IPS DF 4.7 (cell line): ENCODE results near the gene PLXNA1.

ENCODE experiments used
- DNase-seq: peaks from one replicate; pipeline ENCODE4 v3.0.0-alpha.2; 2013; ENCODE audit warnings: low spot score; ENCODE audit errors: extremely low read depth

Gene PLXNA1

DNA sequence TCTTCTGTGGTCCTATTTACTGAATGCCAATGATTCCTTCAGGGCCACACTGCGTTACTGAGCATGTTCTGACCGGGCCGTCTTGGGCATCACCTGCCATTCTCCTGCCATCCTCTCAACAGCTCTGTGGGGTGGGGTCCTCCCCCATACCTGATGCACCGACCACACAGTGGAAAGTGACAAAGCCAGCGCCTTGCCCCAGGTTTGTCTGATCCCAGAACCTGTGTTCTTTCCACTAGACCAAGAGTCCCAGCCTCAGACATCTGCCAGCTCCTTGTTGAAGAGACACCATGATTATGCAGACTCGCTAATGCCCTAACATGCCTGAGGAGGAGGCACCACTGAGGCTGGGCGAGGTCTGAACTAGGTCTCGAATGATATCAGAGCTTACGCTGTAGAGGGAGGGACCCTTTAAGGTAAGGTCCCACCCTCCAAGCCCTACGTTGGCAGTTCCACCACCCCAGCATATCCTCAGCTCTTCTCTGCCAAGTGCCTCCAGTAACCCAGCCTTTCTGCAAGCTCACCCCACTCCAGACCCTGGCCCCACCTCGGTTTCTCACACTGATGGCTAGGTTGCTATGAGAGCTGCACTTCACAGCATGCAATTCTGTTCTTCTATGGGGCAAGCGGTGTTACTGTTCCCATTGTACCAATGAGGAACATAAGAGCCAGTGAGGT is 29.8 kb upstream of the PLXNA1 start:
- no peak for DNase-seq

DNA sequence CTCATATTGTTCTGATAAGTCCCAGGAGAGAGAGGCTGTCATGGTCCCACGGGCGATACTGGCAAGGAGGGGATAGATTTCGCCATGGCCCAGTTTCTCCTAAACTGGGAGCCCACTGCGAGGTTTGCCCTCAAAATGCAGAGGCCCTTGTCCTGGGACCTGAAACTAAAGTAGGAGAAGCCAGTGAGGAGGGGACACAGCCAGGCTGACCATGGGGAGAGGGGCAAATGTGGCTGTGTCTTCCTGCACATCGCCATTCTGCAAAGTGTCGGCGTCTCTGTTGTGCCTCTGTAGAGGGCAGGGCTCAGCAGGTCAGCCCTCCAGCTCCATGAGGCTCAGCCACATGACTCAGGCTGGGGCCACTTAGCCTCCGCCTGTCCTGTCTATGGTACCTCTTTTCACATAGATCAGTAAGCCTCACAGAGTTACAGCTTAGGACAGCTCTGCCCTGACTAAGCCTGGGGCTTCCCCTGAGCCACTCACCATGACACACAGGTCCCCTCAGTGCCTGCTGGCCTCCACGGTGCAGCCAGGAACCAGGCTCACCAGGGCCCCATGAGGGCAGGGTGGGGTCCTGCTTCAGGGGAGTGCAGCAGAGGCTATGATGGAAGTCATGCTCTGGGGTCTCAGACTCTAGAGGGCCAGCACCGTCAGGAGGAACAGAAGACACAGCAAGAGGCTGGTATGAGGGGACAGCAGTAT is 28.6 kb upstream of the PLXNA1 start:
- no peak for DNase-seq

DNA sequence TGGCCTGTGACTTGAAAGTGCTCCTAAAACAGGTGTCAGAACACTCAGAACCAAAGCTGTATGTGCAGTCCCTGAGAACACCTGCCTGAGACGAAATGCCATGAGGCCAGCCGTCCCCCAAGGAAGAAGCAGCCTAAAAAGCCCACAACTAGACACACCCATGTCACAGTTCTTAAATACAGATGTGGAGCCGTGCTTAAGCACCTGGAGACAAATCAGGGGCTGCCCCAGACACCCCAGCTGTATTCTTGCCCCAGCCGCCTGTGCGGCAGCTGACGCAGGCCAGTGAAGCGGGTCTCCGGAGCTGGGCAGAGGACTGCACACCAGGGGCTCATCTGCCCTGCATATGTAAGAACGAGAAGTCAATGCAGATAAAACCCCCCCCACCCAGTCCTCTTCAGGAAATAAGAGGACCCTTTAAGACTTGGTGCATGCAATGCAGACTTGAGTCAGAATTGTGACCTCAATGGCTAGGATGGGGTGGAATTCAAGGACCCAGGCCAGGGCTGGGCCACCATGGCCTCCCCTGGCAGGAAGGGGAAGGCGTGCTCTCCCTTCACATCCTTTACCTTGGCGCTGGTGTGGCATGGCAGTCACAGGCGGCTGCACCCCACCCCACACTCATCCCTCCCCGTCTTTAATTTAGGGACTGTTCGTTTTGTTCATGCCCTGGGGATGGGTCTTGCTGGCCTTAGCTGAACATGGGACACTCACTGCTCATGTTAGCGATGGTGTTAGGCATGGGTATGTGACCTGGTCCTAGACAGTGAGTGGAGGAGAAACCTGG is 27.7 kb upstream of the PLXNA1 start:
- no peak for DNase-seq

DNA sequence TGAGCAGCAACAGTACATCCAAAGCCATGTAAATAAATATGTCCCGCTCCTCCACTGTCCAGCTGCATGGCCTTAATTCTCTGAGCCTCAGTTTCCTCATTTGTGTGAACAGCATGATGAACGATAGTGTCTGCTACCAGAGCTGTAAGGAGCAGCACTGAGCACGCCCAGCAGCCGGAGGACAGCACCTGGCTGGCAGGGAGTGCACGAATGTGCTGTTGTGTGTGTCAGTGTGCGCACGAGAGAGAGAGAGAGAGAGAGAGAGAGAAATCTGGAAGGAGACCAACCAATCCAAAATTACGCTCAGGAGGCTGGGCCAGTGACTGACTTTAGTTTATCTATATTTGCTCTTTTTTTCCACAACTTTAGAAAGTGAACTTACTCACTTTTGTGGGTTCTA is 26.6 kb upstream of the PLXNA1 start:
- DNase-seq, result no peak

DNA sequence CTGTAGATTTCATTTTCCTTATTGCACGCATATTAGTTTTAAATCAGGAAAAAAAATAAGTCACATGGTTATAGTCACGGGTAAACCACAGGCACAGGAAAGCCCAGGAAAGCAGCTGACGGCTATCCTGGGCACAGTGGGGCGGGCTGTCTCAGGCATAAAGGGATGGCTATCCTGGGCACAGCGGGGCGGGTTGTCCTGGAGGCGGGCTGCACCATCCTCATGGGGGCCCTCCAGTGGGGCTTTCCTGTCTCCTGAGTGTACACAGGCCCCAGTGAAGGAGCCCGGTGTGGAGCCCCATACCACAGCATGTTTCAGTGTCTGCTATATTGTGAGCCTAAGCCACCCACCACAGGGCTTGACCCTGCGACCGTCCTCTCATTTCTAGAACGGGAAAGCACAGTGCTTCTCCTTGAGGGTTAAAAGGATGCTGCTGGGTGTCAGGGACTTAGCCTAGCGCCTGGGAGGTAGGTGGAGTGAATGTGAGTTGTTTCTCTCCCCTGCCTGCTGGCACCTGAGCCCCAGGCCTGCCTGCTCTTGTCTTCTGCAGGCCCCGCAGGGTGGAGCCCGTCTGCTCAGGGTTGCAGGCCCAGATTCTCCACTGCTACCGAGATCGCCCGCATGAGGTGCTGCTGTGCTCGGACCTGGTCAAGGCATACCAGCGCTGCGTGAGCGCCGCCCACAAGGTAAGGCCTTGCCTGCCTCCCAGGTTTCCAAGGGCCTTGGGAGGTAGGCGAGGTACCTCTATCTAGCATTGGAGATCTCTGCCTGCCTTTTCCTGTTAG is 25.9 kb upstream of the PLXNA1 start:
- DNase-seq, result no peak

DNA sequence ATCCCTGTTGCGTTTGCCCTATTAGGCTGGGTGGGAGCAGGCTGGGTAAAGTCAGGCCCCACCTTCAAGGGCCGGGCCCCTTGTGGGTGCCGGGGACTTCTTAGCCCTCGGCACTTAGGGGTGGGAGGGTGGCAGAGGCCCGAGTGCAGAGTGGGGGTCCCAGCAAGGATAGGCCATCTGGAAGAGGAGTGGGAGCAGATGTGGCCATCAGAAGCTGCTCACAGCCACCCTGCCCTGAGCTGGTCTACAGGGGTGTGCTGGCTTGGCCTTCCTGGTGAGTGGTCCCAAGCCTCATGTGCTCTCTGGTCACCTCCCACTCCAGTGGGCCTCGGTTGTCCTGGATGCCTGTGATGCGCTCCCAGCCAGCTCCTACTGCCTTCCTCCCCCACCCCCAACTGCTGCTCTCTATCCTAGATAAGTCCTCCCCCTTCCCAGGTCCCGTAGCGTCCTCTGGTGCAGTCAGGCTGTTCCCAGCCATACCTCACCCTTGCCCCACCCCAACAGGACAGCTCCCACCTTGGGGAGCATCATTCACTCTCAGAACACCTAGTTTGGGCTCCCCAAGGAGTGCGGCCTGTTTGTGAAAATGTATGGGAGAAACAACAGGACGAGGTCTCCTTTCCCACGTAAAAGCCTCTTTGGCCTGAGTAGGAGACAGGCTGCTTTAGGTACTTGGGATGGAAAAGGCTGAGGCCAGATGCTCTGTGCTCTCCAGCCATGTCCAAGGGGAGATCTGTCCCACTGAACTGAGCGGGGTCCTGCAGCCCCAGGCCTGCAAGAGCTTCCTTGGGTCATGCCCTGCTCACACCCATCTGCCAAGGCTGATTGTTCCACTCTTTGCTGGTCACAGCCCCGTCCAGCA is 24.9 kb upstream of the PLXNA1 start:
- no peak for DNase-seq

DNA sequence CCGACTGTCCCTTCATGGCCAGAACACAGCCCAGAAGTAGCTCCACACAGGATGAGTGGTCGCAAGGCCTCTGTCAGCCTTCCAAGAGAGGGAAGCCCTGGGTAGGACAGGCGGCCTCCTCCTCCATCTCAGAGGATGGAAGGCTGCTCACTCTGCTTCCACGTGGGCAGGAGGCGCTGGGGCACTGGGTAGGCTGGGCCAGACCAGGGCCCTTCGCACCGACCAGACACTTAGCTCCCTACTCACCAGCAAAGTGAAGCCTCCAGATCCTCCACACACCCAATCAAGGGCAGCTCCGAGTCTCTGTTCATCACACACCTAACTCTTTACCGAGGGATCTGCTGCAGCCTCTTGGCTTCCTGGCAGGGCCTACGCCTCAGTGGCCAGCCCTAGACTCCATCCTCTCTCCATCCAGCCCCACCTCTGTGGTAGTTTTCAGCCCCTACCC is 24.3 kb upstream of the PLXNA1 start:
- DNase-seq, result no peak

DNA sequence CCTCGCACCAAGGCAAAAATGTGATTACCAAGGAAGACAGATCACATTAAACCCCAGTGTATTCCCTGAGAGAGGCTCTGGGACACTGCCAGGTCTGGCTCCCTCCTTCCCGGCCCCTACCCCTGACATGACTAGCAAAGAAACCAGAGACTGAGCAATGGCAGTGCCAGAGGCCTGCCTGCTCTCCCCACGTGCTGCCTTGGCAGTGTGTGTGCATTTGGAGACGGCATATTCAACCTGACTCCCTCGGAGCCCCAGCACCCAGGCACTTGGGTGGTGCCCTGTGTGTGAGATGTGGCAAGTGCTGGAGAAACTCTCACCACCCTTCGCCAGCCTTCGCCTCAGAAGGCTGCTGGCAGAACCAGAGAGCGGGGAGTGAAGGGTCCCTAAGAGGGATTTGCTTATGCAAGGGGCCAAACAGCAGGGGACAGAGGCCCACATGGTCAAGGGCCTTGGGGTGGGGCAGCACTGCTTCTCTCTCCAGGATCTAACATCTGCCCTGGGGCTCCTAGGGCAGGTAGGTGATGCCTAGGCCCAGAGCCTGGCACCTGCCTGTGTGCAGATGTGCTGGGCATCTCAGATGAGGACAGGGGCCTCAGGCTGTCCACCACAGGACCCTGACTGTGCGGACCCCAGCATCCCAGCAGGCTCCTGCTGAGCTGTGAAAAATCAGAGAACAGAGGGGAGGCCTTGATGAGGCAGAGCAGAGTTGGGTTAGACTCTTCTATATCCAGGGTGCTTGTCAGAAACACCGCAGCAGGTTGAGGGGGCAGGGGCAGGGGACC is 23.6 kb upstream of the PLXNA1 start:
- DNase-seq, result no peak

DNA sequence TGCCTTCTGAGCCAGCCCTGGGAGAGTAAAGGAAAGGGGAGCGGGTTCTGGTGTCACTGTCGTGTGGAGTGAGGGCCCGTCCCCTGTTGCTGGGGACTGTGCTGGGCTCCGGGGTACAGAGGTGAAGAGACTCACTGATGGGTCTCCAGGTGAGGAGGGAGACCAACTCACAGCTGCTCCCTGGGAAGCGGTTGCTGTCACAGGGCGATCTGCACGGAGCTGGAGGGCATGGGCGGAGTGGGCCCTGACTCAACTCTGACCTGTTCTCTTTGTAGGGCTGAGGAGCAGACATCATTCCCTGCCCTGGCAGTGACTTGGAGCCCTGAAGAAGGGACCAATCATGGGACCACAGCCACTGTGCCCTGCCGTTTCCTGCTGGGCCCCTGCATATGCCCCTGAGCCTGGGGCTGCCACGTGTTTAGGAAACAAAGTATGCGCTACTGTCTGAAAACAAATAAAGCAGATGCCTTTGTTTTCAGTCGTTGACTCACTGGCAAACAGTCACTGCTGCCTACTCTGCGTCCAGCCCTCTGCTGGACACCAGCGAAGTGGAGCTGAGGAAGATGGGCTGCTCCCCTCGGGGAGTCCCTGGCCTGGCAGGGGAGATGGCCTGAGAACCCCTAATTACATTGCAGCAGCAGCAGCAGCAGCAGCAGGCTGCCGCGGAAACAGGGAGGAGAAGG is 22.9 kb upstream of the PLXNA1 start:
- no peak for DNase-seq

DNA sequence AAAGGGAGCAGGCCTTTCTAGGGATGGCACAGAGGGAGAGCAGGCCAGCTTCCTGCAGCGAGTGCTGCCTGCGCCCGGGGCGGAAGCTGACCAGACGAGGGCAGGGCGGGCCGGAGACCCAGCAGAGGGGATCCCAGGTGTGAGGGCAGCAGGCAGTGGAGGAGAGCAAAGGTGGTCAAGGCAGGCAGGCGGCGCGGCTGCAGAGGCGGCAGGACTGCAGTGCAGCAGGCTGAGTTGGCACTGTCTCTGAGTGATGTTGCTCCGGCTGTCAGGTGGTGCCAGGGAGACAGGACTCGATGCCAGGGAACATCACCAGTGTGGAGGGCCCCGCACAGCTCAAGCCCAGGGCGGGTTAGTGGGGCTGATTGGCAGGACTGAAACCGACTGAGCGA is 22.3 kb upstream of the PLXNA1 start:
- DNase-seq, result no peak

DNA sequence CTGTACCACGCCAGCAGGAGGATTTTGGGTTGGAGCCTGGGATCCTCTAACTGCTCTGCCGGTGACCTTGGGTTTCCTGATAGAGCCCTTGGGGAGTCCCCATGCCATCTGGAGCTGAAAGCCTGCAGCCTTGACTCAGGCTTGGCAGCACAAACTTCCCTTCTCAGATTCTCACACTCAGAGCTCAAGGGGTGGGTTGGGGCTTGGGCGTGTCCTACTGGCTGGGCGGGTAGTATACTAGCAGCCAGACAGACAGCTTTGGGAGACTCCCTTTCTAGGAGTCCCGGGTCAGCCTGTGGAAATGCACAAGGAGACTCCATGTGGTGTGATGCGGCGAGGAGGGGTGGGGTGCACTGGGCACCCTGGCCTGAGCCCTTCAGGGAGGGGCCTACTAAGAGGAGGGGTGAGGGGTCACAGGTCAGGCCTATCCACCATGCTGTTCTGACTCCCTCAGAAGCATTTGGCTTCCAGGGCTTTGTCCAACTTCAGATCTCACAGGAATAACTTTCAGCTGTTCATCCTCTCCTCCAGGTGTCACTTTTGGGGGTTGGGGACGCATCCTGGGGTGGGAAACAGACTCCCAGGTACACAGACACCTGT is 21.6 kb upstream of the PLXNA1 start:
- no peak for DNase-seq

DNA sequence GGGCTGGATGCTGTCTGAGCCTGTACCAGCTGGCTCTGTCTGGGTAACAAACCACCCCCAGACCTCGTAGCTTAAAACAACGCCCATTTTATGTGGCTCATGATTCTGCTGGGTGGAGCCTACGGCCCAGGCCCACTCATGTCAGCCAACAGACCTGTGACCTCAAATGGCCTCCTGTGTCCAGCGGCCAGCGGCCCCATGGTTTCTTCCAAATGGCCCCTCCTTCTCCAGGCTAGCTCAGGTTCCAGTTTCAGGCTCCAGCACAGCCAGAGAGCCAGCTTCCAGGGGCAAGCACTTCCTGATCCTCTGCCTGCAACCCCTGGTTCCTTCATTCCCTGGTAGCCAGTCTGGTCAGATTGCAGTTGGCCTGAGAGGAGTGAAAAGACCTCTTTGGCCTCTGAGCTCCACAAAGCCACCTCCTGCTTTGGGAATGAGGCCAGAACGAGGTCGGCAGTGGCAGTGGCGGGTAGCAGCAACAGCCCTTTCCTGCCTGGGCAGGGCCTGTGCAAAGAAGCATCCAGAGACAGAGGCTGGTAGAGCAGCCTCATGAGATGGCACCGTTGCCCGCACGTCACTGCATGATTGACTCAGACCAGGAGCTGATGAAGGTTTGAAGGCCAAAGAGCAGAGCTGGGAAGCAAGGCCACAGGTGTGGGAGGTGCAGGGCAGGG is 21.0 kb upstream of the PLXNA1 start:
- no peak for DNase-seq

DNA sequence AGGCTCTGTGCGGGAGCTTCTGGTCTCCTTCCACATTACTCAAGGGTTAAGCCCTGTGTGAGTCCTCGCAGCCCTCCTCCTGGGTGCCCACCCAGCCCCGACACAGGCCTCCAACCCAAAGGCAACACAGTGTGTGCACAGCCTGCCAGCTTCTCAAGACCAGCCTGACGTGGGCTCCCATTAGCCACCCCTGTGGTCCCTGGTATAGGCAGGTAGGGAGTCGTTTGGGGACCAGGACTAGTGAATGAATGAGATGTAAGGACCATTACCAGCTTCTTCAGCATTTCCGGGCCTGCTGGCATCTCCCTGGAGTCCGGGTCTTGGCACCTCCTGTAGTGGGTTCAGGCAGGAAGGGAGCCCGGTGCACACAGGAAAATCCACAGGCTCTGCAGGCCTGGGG is 20.2 kb upstream of the PLXNA1 start:
- DNase-seq, result no peak

DNA sequence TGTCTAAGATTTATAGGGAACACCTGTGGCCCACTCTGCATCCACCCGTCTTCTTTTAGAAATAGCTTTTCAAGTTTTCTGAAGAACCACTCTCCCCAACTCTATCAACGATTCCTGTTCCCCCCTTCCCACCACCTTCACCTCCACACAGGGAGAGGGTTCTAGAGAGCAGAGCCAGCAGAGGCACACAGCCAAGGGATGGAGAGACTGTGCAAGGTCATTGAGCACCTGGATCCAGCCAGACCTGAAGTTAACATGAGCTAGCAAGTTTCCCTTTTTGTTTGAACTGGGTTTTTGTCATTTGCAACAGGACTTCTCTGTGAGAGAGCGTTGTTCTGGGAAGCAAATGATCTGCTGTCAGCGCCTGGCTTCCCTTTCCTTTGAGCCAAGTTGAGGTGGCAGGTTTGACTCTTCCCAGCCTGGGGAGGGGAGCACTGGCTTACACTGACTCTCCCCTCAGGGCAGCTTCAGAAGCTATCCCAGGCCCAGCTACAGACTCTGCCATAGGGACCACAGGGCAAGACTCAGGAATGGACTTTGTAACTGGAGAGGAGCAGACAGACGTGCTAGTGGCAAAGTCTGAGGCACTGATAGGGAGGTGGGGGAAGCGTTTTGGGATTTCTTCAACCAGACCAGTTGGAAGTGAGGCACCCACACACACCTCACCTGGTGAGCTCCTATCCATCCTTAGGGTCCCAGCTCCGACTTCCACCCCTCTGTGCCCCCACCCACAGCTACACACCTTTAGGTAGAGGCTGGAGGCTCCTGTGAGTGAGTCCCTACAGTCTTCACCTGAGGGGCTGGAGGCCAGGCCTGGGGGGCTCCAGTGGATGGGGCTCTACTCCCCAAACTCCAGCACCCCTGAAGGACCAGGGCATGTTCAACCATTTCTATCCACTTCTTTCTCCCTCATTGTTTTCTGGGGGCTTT is 19.4 kb upstream of the PLXNA1 start:
- DNase-seq, result no peak

DNA sequence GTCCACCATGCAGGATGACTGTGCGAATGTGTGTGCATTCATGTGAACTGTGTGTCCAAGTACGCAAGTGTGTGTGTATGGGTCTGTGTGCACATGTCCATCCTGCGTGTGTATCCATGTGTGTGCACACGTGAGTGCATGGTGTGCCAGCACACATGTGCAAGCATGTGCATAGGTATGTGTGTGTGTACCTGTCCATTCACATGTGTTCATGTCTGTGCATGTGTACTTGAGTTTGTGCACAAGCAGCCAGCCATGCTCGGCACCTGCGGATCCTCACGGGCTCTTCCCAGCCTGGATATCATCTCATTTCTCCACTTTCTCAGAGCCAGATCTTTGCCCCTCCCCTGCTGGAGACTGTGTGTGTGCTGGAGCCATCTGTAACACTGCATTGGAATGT is 18.7 kb upstream of the PLXNA1 start:
- DNase-seq, result no peak

DNA sequence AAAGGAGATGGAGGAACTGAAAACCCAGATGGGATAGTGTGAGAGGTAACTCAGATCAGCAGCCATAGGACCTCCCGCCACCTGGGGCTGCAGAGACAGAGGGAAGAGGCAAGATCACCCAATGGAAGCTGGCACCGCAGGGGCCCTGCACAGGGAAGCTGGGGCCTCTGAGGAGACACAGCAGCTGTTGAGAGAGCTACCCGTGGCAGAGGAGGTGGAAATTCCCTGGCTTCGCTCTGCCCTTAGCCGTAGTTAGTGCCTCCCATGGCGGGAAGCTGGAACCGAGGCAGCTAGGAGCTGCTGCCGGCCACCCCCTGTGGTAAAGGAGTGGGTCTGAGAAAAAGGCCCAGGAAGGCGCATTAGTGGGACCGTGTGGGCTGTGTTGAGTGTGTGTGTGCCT is 18.0 kb upstream of the PLXNA1 start:
- no peak for DNase-seq

DNA sequence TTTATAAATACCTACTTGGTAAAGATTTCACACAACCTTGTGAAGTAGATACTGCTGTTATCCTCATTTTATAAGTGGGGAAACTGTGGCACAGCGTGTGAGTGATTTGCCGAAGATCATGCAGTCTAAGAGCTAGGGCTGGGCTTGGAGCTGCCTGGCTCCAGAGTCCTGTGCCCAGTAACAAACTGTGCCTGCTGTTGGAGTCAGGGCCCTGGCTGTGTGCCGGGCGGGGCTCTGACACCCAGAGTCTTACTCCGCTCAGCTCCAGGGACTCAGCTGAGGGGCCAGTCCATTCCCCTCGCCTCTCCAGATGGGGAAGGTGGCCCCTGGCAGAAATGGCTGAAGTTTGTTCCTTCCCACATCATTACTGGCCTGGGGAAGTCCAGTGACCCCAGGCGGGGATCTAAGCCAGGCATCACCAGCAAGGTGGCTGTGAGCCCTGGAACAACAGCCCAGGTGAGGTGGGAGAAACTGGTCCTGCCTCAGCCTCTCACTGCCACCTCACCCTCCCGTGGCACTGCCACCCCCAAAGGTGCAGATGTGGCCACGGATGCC is 17.3 kb upstream of the PLXNA1 start:
- no peak for DNase-seq
